ENCODE measurements around the gene RHBDD1.

DNA sequence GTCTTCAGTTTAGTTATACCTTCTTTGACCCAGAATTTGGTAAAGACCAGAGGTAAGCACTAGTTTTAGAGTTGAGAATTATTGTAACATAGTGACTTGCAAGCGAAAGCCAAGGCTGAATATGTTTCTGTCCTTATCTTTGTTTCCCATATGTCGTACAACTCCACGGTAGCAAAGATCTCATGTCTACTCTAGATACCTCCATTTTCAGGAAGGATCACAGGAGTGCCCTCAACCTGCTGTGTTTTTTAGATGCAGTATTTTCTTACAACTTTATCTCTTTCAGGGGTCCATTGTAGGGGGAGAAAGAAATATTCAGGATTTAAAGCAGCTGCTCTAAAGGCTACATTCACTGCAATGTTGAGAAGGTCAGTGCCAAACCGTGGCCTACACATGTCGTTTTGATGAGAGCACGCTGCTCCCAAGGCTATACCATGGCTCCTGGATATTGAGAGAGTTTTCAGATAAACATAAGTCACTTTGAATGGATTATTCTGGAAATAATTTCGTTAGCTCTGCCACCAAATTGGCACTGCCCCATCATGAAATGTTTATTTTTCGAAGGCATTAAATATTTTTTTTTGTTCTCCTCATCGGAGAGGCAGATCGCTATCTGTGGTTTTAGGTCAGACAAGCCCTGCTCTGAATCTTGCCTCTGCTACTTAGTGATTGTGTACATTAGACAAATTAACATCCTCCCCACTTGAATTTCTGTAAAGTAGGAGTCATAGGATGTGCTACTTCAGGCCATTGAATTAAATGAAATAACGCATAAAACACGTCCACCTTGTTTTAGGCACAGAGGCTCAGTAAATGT lies 2.1 kb downstream of the RHBDD1 start:
- no peak for TF ChIP-seq EZH2phosphoT487 (IDR thresholded peaks at IDR 0.05; ENCODE audit: borderline replicate concordance, low read length)
- TF ChIP-seq, protein P1, sequence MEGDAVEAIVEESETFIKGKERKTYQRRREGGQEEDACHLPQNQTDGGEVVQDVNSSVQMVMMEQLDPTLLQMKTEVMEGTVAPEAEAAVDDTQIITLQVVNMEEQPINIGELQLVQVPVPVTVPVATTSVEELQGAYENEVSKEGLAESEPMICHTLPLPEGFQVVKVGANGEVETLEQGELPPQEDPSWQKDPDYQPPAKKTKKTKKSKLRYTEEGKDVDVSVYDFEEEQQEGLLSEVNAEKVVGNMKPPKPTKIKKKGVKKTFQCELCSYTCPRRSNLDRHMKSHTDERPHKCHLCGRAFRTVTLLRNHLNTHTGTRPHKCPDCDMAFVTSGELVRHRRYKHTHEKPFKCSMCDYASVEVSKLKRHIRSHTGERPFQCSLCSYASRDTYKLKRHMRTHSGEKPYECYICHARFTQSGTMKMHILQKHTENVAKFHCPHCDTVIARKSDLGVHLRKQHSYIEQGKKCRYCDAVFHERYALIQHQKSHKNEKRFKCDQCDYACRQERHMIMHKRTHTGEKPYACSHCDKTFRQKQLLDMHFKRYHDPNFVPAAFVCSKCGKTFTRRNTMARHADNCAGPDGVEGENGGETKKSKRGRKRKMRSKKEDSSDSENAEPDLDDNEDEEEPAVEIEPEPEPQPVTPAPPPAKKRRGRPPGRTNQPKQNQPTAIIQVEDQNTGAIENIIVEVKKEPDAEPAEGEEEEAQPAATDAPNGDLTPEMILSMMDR (IDR thresholded peaks at IDR 0.05; ENCODE audit: low read depth, low read length, poor library complexity, severe bottlenecking), result no peak
